Omental fat pad (tissue), 4 donors: ENCODE results near the gene SLC4A1AP. TPM values are rescaled to one million over a fixed set of nuclear protein-coding genes. Genes with fewer than 3 reads are reported as not detected.
"Not testable (repeated sequence)": the region's sequence is repeated elsewhere in the genome, so short reads cannot be mapped to it uniquely, and the experiment has no call there.

ENCODE experiments used
- ATAC-seq: fragments of 150-250 bp; one replicate; pipeline ENCODE4 v1.9.1; 2016; ENCODE audit warnings: mild to moderate bottlenecking, moderate library complexity; ENCODE audit not compliant: low FRiP score
- DNase-seq: peaks from one replicate; pipeline ENCODE4 v3.0.0-alpha.2; 2019; ENCODE audit warnings: low spot score
- CTCF ChIP-seq, 3 donors: fragments of 450-650 bp; IDR thresholded peaks; one replicate each; pipeline ENCODE4 v1.5.1; 2016 to 2017; ENCODE audit warnings: antibody characterized with exemption in 3 of 3, mild to moderate bottlenecking in 3 of 3, moderate library complexity in 2 of 3
- total RNA-seq, 4 donors: library from RNA; depleted of rRNA; stranded (reverse); fragments of >200 nt; gene quantifications; one replicate each; pipeline ENCODE4 v1.1.0, GENCODE V29; 2016

SLC4A1AP gene
- total RNA-seq, 4 donors from 2014 or later = 16.1 to 24.1 (median 20.4) TPM

DNA sequence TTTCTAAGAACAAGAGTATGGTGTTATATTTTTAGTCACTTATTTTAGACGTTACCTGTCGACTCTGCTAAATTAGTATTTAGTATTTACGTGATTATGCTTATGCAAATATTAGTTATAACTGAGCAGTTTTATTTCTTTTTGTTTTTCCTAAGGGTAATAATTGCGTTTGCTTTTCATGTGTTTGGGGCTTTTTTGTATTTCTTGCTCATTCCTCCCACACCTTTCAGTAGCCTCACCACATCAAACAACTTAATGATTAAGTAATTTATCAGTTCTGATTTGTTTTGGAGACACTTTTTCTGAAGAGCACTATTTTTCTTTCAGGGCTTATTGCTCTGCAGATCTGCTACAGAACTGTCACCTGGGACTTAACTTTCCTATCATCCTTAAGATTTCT is 7.5 kb downstream of the SLC4A1AP start:
- DNase-seq = no peak
- no peak for ATAC-seq
- no peak for TF ChIP-seq CTCF (IDR thresholded peaks at IDR 0.05)

- TF ChIP-seq CTCF (IDR thresholded peaks at IDR 0.05) = no peak
- ATAC-seq (no peak), DNase-seq (no peak)
Observed at GRCh38 chr2:27672723-27673486, 9.2 kb downstream of the SLC4A1AP start.

- ATAC-seq = no peak
- TF ChIP-seq CTCF (IDR thresholded peaks at IDR 0.05) = no peak
- DNase-seq = no peak
Observed at GRCh38 chr2:27680571-27680970, 16.9 kb downstream of the SLC4A1AP start.

DNA sequence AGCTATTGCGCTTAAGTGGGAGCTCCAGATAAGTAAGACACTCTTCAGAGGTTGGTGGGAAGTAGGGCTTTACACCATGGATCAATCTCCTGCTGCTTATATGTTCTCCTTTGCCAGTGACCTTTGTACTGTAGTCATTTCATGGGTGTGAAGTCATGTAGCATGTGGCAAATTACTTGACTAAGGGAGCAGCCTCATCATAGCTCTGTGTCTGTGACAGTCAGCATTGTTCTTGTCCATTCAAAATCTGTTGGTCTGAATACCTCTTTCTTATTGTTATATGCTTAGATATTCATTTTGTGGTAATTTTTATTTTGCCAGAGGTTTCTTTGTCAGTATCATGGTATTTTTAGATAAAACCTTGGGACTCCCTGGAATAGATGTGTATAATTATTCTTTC is 18.2 kb downstream of the SLC4A1AP start:
- ATAC-seq (peak; percentile 64), DNase-seq (no peak)
- TF ChIP-seq CTCF (IDR thresholded peaks at IDR 0.05) = no peak

GRCh38 chr2:27682334-27682771 is 18.7 kb downstream of the SLC4A1AP start:
- peak; percentile 78 for ATAC-seq

GRCh38 chr2:27683390-27684071 is 19.8 kb downstream of the SLC4A1AP start:
- ATAC-seq = peak; percentile 56
- peak in 2 of 3 donors; percentile 65 to 88 for TF ChIP-seq CTCF (IDR thresholded peaks at IDR 0.05)
- peak; percentile 93 for DNase-seq

More at GRCh38 chr2:27682334-27682771, 18.7 kb downstream of the SLC4A1AP start:
- DNase-seq = not testable (repeated sequence)

- DNase-seq, ATAC-seq: not testable (repeated sequence)
Observed at GRCh38 chr2:27685006-27685405, 21.3 kb downstream of the SLC4A1AP start.

GRCh38 chr2:27685577-27685976 is 21.9 kb downstream of the SLC4A1AP start:
- DNase-seq (no peak), ATAC-seq (no peak)
- TF ChIP-seq CTCF (IDR thresholded peaks at IDR 0.05) = no peak
